Caco-2 (cell line): ENCODE data around the gene STARD10. TPM values are rescaled to one million over a fixed set of nuclear protein-coding genes. Genes with fewer than 3 reads are reported as not detected.
"Not testable (repeated sequence)": the region's sequence is repeated elsewhere in the genome, so short reads cannot be mapped to it uniquely, and the experiment has no call there.

Experiments used
- BruUV-seq: library from RNA; stranded (reverse); fragments of 400-500 nt; replicated peaks from 2 replicates; lab custom pipeline; 2021; lab: Mats Ljungman, UMichigan
- CTCF ChIA-PET: fragments of 300-600 bp; sonication (Branson Sonifier 250); formaldehyde crosslinking; loops from one replicate; lab custom pipeline; 2022; ENCODE audit warnings: antibody characterized with exemption; lab: Charles Lee
- POLR2A ChIA-PET: fragments of 300-600 bp; sonication (Branson Sonifier 250); formaldehyde crosslinking; loops from one replicate; lab custom pipeline; 2022; ENCODE audit warnings: antibody characterized with exemption; lab: Charles Lee
- DNase-seq, 2 experiments: peaks; one replicate each; pipeline versions ENCODE4 v3.0.0 to v3.0.0-alpha.2; 2020 to 2022
- H3K27me3 ChIP-seq: replicated peaks from 2 replicates; pipeline ENCODE4 v1.6.0; 2011; ENCODE audit warnings: low read length; ENCODE audit not compliant: control insufficient read depth, insufficient read depth
- H3K36me3 ChIP-seq: 2 replicates; pipeline ENCODE4 v1.5.1; 2011; ENCODE audit warnings: low read length; ENCODE audit not compliant: control insufficient read depth, insufficient read depth
- H3K4me1 ChIP-seq: fragments of 250-450 bp; sonication (Bioruptor Pico); 2 replicates; pipeline ENCODE4 v1.5.1; 2020; ENCODE audit warnings: mild to moderate bottlenecking
- H3K4me3 ChIP-seq: 2 replicates; pipeline ENCODE4 v1.5.1; 2011; ENCODE audit warnings: low read depth, mild to moderate bottlenecking, control low read depth, low read length
- H3K9me3 ChIP-seq: fragments of 250-450 bp; sonication (Bioruptor Pico); 2 replicates; pipeline ENCODE4 v1.5.1; 2020; ENCODE audit warnings: mild to moderate bottlenecking, moderate library complexity
- H3K27ac Mint-ChIP-seq: one replicate; pipeline ENCODE4 v1.8.0; 2022; ENCODE audit warnings: mixed read lengths; ENCODE audit not compliant: unreplicated experiment
- H3K27me3 Mint-ChIP-seq: one replicate; pipeline ENCODE4 v1.8.0; 2022; ENCODE audit warnings: mixed read lengths; ENCODE audit not compliant: insufficient read depth, unreplicated experiment
- H3K36me3 Mint-ChIP-seq: one replicate; pipeline ENCODE4 v1.8.0; 2022; ENCODE audit warnings: mild to moderate bottlenecking, mixed read lengths; ENCODE audit not compliant: insufficient read depth, unreplicated experiment
- H3K4me1 Mint-ChIP-seq: one replicate; pipeline ENCODE4 v1.8.0; 2022; ENCODE audit warnings: low read depth, mixed read lengths; ENCODE audit not compliant: unreplicated experiment
- H3K4me3 Mint-ChIP-seq: one replicate; pipeline ENCODE4 v1.8.0; 2022; ENCODE audit warnings: mild to moderate bottlenecking, moderate library complexity, mixed read lengths; ENCODE audit not compliant: unreplicated experiment
- H3K9me3 Mint-ChIP-seq: one replicate; pipeline ENCODE4 v1.8.0; 2022; ENCODE audit warnings: mixed read lengths; ENCODE audit not compliant: unreplicated experiment
- CTCF ChIP-seq, 2 experiments: fragments of 200-600 bp in 1 of 2; IDR thresholded peaks; 1 replicate in 1 of 2; 2 replicates in 1 of 2; pipeline versions ENCODE4 v1.5.1 to v1.8.0; 2011 to 2022; ENCODE audit warnings: antibody characterized with exemption in 1 of 2, control low read depth in 1 of 2, inconsistent platforms in 1 of 2, low read depth in 1 of 2, low read length in 1 of 2, mild to moderate bottlenecking in 1 of 2, moderate library complexity in 1 of 2; ENCODE audit not compliant: insufficient read depth in 1 of 2, severe bottlenecking in 1 of 2, unreplicated experiment in 1 of 2
- intact Hi-C: fragments of 100-400 bp; cut with micrococcal nuclease; formaldehyde crosslinking; loops from one replicate; pipeline ENCODE4 v1.10.0; 2022; ENCODE audit not compliant: unreplicated experiment
- total RNA-seq: library from RNA; stranded (reverse); gene quantifications from 2 replicates; pipeline ENCODE4 v1.2.3, GENCODE V29; 2022

The STARD10 gene
- total RNA-seq, 1 experiment from 2014 or later = 492 TPM

- no peak for DNase-seq
- H3K27me3 ChIP-seq = no peaks in the 10 kb centered on the region
- H3K4me3 ChIP-seq = no peak overlapping the region
- H3K36me3 Mint-ChIP-seq = peaks cover 4% of the 10 kb centered on the region
- no peaks in the 10 kb centered on the region for H3K9me3 Mint-ChIP-seq
- H3K36me3 ChIP-seq = no peaks in the 10 kb centered on the region
- H3K4me1 ChIP-seq = peaks cover 11% of the 10 kb centered on the region
- no peak for TF ChIP-seq CTCF (IDR thresholded peaks at IDR 0.05; ENCODE audit: insufficient read depth in 1 of 2, low read depth in 1 of 2, low read length in 1 of 2, severe bottlenecking in 1 of 2, unreplicated experiment in 1 of 2)
- H3K4me1 Mint-ChIP-seq = peaks cover 6% of the 10 kb centered on the region
- H3K9me3 ChIP-seq = no peaks in the 10 kb centered on the region
- no peaks in the 10 kb centered on the region for H3K27me3 Mint-ChIP-seq
- POLR2A ChIA-PET = no interaction called here
- H3K4me3 Mint-ChIP-seq = no peak overlapping the region
- BruUV-seq = no TSS peak
- CTCF ChIA-PET = interaction anchor here (1.4 kb wide), 1 partner anchor 15 kb away, joined by 4 read pairs; no protein-coding TSS in a partner anchor
- H3K27ac Mint-ChIP-seq = no peak overlapping the region
- intact Hi-C loops = no loop called here
Measured at GRCh38 chr11:72798361-72798760, 4.5 kb upstream of the STARD10 start.

GRCh38 chr11:72793076-72793424, 797 bp downstream of the STARD10 start:
- 0 out of 2 replicates have a peak, but pooled peaks cover under 1% of the 10 kb centered on the region for H3K36me3 ChIP-seq
- H3K9me3 ChIP-seq = no peaks in the 10 kb centered on the region
- intact Hi-C loops = loop anchor here (1.0 kb wide), 3 partner anchors 14 to 41 kb away; partner anchors contain the start of gene ARAP1
- Mint-ChIP-seq H3K9me3 (no peaks in the 10 kb centered on the region), H3K4me1 (peaks cover 25% of the 10 kb centered on the region), H3K27me3 (no peaks in the 10 kb centered on the region), H3K27ac (peak overlapping the region; percentile 91), H3K36me3 (peaks cover 8% of the 10 kb centered on the region), H3K4me3 (peak overlapping the region; percentile 82)
- no peak for TF ChIP-seq CTCF (IDR thresholded peaks at IDR 0.05; ENCODE audit: insufficient read depth in 1 of 2, low read depth in 1 of 2, low read length in 1 of 2, severe bottlenecking in 1 of 2, unreplicated experiment in 1 of 2)
- no peak overlapping the region for H3K4me3 ChIP-seq
- BruUV-seq = no TSS peak
- ChIA-PET POLR2A (interaction anchor here (0.6 to 1.4 kb wide), 3 partner anchors 14 to 68 kb away, joined by 3 to 6 read pairs (median 4); no protein-coding TSS in a partner anchor), CTCF (interaction anchor here (1.8 to 4.0 kb wide), 4 partner anchors 14 to 109 kb away, joined by 12 to 74 read pairs (median 21); no protein-coding TSS in a partner anchor)
- DNase-seq = no peak
- H3K4me1 ChIP-seq = peaks cover 33% of the 10 kb centered on the region
- no peaks in the 10 kb centered on the region for H3K27me3 ChIP-seq

GRCh38 chr11:72792437-72793021, 1.3 kb downstream of the STARD10 start:
- H3K27me3 ChIP-seq = no peaks in the 10 kb centered on the region
- TF ChIP-seq CTCF (IDR thresholded peaks at IDR 0.05; ENCODE audit: insufficient read depth in 1 of 2, low read depth in 1 of 2, low read length in 1 of 2, severe bottlenecking in 1 of 2, unreplicated experiment in 1 of 2) = peak in 1 of 2 experiments; percentile 3
- H3K27ac Mint-ChIP-seq = peak overlapping the region; percentile 91
- intact Hi-C loops = loop anchor here (1.0 kb wide), 3 partner anchors 13 to 40 kb away; partner anchors contain the start of gene ARAP1
- no peaks in the 10 kb centered on the region for H3K9me3 ChIP-seq
- BruUV-seq = no TSS peak
- no peak overlapping the region for H3K4me3 ChIP-seq
- H3K4me1 Mint-ChIP-seq = peaks cover 30% of the 10 kb centered on the region
- H3K4me3 Mint-ChIP-seq = no peak overlapping the region
- DNase-seq = no peak
- H3K36me3 Mint-ChIP-seq = peaks cover 11% of the 10 kb centered on the region
- no peaks in the 10 kb centered on the region for H3K27me3 Mint-ChIP-seq
- ChIA-PET POLR2A (interaction anchor here (0.6 to 1.4 kb wide), 3 partner anchors 14 to 67 kb away, joined by 3 to 6 read pairs (median 3); no protein-coding TSS in a partner anchor), CTCF (interaction anchor here (0.7 to 4.0 kb wide), 3 partner anchors 13 to 67 kb away, joined by 3 to 74 read pairs (median 12); no protein-coding TSS in a partner anchor)
- peaks cover 38% of the 10 kb centered on the region for H3K4me1 ChIP-seq
- no peaks in the 10 kb centered on the region for H3K9me3 Mint-ChIP-seq
- H3K36me3 ChIP-seq = 0 out of 2 replicates have a peak, but pooled peaks cover 2% of the 10 kb centered on the region

- H3K4me1 ChIP-seq = peaks cover 49% of the 10 kb centered on the region
Measured at GRCh38 chr11:72791228-72791627, 2.6 kb downstream of the STARD10 start.

More at GRCh38 chr11:72791228-72791627, 2.6 kb downstream of the STARD10 start:
- Mint-ChIP-seq H3K4me1 (peaks cover 43% of the 10 kb centered on the region), H3K36me3 (peaks cover 24% of the 10 kb centered on the region), H3K27ac (peak overlapping the region; percentile 99)
- ChIA-PET POLR2A (interaction anchor here (0.6 kb wide), 1 partner anchor 9 kb away, joined by 5 read pairs; no protein-coding TSS in a partner anchor), CTCF (interaction anchor here (2.0 to 4.0 kb wide), 2 partner anchors 12 to 66 kb away, joined by 9 to 74 read pairs; no protein-coding TSS in a partner anchor)
- H3K27me3 Mint-ChIP-seq, H3K9me3 ChIP-seq, H3K4me3 ChIP-seq, BruUV-seq, DNase-seq, H3K27me3 ChIP-seq, intact Hi-C loops, H3K36me3 ChIP-seq, H3K4me3 Mint-ChIP-seq, H3K9me3 Mint-ChIP-seq: not testable (repeated sequence)
